ENCODE results near the gene DDR1. TPM values are rescaled to one million over a fixed set of nuclear protein-coding genes. Genes with fewer than 3 reads are reported as not detected.
"Not testable (repeated sequence)": the region's sequence is repeated elsewhere in the genome, so short reads cannot be mapped to it uniquely, and the experiment has no call there.

DDR1 gene
- total RNA-seq, 1 donor from 2014 or later: 13.7 TPM

DNA sequence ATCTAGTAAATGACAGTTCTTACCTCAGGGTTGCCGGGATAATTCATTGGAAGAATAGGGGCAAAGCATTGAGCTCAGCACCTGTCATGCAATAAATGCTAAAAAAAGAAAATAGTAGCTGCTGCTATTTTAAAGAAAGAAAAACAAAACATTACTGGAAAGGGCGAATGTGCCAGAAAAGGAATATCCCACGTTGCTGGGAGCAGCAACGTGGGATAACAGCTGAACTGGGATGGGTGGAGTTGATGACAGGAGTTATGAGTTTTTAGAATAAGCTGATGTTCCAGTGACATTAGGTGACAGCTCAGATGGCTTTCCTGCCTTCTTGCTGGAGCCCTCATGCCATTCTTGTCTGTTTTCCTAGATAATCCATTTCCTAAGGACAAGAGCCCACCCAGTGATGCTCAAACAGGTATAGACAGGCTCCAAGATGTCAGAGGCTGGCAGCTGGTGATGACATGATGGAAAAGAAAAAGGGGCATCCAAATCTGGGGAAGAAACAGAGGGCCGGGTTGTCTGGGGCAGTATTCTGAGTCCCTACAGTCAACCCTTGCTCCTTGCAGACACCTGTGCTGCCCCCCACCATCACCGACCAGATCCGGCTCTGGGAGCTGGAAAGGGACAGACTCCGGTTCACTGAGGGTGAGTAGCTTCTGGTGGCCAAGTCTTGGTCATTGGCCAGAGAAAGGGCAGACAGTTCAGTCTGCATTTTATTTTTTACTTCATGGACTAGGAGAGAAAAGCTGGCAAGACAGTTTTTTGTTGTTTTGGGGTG lies 28.6 kb downstream of the DDR1 start:
- intact Hi-C loops (cut with micrococcal nuclease): no loop called here
- Mint-ChIP-seq H3K4me3 (ENCODE audit: low read depth) (peak overlapping the region; percentile 97), H3K9me3 (no peaks in the 10 kb centered on the region), H3K27me3 (ENCODE audit: low read depth) (no peaks in the 10 kb centered on the region), H3K4me1 (ENCODE audit: low read depth) (peaks cover 25% of the 10 kb centered on the region), H3K27ac (no peak overlapping the region), H3K36me3 (ENCODE audit: low read depth) (peaks cover 62% of the 10 kb centered on the region)
- no peak for DNase-seq (ENCODE audit: low spot score)

DNA sequence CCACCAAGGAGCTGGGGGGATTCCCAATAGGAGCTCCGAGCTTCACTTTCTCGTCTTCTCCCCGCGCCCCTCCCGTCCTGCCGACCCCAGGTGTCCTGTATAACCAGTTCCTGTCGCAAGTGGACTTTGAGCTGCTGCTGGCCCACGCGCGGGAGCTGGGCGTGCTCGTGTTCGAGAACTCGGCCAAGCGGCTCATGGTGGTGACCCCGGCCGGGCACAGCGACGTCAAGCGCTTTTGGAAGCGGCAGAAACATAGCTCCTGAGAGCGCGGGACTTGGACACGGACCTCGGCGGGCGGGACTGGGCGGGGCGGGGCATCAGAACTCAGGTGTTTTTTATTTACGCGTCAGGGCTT lies 29.4 kb downstream of the DDR1 start:
- no peak for DNase-seq (ENCODE audit: low spot score)
- Mint-ChIP-seq H3K36me3 (ENCODE audit: low read depth) (peaks cover 66% of the 10 kb centered on the region), H3K4me1 (ENCODE audit: low read depth) (peaks cover 20% of the 10 kb centered on the region), H3K27ac (no peak overlapping the region), H3K4me3 (ENCODE audit: low read depth) (peak overlapping the region; percentile 97), H3K9me3 (no peaks in the 10 kb centered on the region), H3K27me3 (ENCODE audit: low read depth) (no peaks in the 10 kb centered on the region)
- intact Hi-C loops (cut with micrococcal nuclease): loop anchor here (2.0 kb wide), 2 partner anchors 165 to 173 kb away; no protein-coding TSS in a partner anchor

GRCh38 chr6:30914076-30914853 lies 29.9 kb downstream of the DDR1 start, which contains the start of gene VARS2:
Gene VARS2, plus strand, starts transcription at chr6:30914238. Its CDS starts 599 bp downstream, at chr6:30914837.
- H3K27me3 Mint-ChIP-seq (ENCODE audit: low read depth): no peaks in the 10 kb centered on the region
- peak; percentile 87 for DNase-seq (ENCODE audit: low spot score)
- intact Hi-C loops (cut with micrococcal nuclease): loop anchor here (2.0 kb wide), 2 partner anchors 165 to 173 kb away; no protein-coding TSS in a partner anchor
- peaks cover 16% of the 10 kb centered on the region for H3K4me1 Mint-ChIP-seq (ENCODE audit: low read depth)
- peak within 1 kb of the TSS; percentile 97 for H3K4me3 Mint-ChIP-seq (ENCODE audit: low read depth)
- peak within 1 kb of the TSS; percentile 88 for H3K27ac Mint-ChIP-seq
- H3K36me3 Mint-ChIP-seq (ENCODE audit: low read depth): peaks cover 65% of the 10 kb centered on the region
- H3K9me3 Mint-ChIP-seq: no peaks in the 10 kb centered on the region

- H3K9me3 Mint-ChIP-seq: no peaks in the 10 kb centered on the region
- DNase-seq (ENCODE audit: low spot score): no peak
- H3K4me3 Mint-ChIP-seq (ENCODE audit: low read depth): peak overlapping the region; percentile 97
- H3K4me1 Mint-ChIP-seq (ENCODE audit: low read depth): peaks cover 16% of the 10 kb centered on the region
- intact Hi-C loops (cut with micrococcal nuclease): loop anchor here (2.0 kb wide), 2 partner anchors 164 to 172 kb away; no protein-coding TSS in a partner anchor
- H3K27me3 Mint-ChIP-seq (ENCODE audit: low read depth): no peaks in the 10 kb centered on the region
- peak overlapping the region; percentile 88 for H3K27ac Mint-ChIP-seq
- peaks cover 68% of the 10 kb centered on the region for H3K36me3 Mint-ChIP-seq (ENCODE audit: low read depth)
These were observed 30.7 kb downstream of the DDR1 start for GRCh38 chr6:30914854-30915590.

GRCh38 chr6:30915591-30915946 lies 31.2 kb downstream of the DDR1 start:
- H3K9me3 Mint-ChIP-seq: no peaks in the 10 kb centered on the region
- H3K36me3 Mint-ChIP-seq (ENCODE audit: low read depth): peaks cover 70% of the 10 kb centered on the region
- peak overlapping the region; percentile 97 for H3K4me3 Mint-ChIP-seq (ENCODE audit: low read depth)
- peaks cover 16% of the 10 kb centered on the region for H3K4me1 Mint-ChIP-seq (ENCODE audit: low read depth)
- H3K27me3 Mint-ChIP-seq (ENCODE audit: low read depth): no peaks in the 10 kb centered on the region
- H3K27ac Mint-ChIP-seq: peak overlapping the region; percentile 28
- intact Hi-C loops (cut with micrococcal nuclease): loop anchor here (2.0 kb wide), 2 partner anchors 163 to 171 kb away; no protein-coding TSS in a partner anchor
- DNase-seq (ENCODE audit: low spot score): no peak

- Mint-ChIP-seq H3K27me3 (ENCODE audit: low read depth) (no peaks in the 10 kb centered on the region), H3K4me3 (ENCODE audit: low read depth) (no peak overlapping the region), H3K27ac (no peak overlapping the region), H3K9me3 (no peaks in the 10 kb centered on the region), H3K36me3 (ENCODE audit: low read depth) (peaks cover 66% of the 10 kb centered on the region), H3K4me1 (ENCODE audit: low read depth) (peaks cover 16% of the 10 kb centered on the region)
- intact Hi-C loops (cut with micrococcal nuclease): no loop called here
- DNase-seq (ENCODE audit: low spot score): no peak
These were observed 32.7 kb downstream of the DDR1 start for GRCh38 chr6:30917041-30917440.

DNA sequence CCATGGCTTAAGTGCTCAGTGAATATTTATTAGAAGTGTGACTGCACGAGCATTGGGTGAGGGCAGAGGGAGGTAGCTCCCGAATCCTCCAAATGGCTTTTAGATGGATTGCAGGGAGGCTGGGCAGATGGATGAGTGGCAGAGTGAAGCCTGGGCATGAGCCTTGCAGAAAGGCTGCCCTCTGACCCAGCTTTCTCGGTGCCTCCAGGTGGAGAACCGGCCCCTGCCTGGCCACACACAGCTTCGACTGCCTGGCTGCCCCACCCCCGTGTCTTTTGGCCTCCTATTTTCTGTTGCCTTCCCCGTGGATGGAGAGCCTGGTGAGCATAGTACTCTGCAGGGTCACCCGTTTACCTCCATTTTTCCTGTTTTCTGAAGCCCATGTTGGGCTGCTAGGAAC lies 33.2 kb downstream of the DDR1 start:
- Mint-ChIP-seq H3K9me3 (no peaks in the 10 kb centered on the region), H3K4me3 (ENCODE audit: low read depth) (no peak overlapping the region), H3K27me3 (ENCODE audit: low read depth) (no peaks in the 10 kb centered on the region), H3K27ac (no peak overlapping the region), H3K4me1 (ENCODE audit: low read depth) (peaks cover 16% of the 10 kb centered on the region), H3K36me3 (ENCODE audit: low read depth) (peaks cover 66% of the 10 kb centered on the region)
- intact Hi-C loops (cut with micrococcal nuclease): no loop called here
- DNase-seq (ENCODE audit: low spot score): no peak

GRCh38 chr6:30918670-30919069 lies 34.4 kb downstream of the DDR1 start:
- DNase-seq (ENCODE audit: low spot score): no peak
- H3K27ac Mint-ChIP-seq: no peak overlapping the region
- H3K9me3 Mint-ChIP-seq: no peaks in the 10 kb centered on the region
- no peak overlapping the region for H3K4me3 Mint-ChIP-seq (ENCODE audit: low read depth)
- H3K36me3 Mint-ChIP-seq (ENCODE audit: low read depth): peaks cover 66% of the 10 kb centered on the region
- H3K4me1 Mint-ChIP-seq (ENCODE audit: low read depth): peaks cover 10% of the 10 kb centered on the region
- H3K27me3 Mint-ChIP-seq (ENCODE audit: low read depth): no peaks in the 10 kb centered on the region
- intact Hi-C loops (cut with micrococcal nuclease): no loop called here

- H3K27ac Mint-ChIP-seq: no peak overlapping the region
- no peak for DNase-seq (ENCODE audit: low spot score)
- H3K4me1 Mint-ChIP-seq (ENCODE audit: low read depth): no peaks in the 10 kb centered on the region
- peaks cover 66% of the 10 kb centered on the region for H3K36me3 Mint-ChIP-seq (ENCODE audit: low read depth)
- H3K27me3 Mint-ChIP-seq (ENCODE audit: low read depth): no peaks in the 10 kb centered on the region
- no peak overlapping the region for H3K4me3 Mint-ChIP-seq (ENCODE audit: low read depth)
- H3K9me3 Mint-ChIP-seq: no peaks in the 10 kb centered on the region
- intact Hi-C loops (cut with micrococcal nuclease): no loop called here
These were observed 38.1 kb downstream of the DDR1 start for GRCh38 chr6:30922447-30922852.

- H3K36me3 Mint-ChIP-seq (ENCODE audit: low read depth): peaks cover 69% of the 10 kb centered on the region
- H3K9me3 Mint-ChIP-seq; H3K27ac Mint-ChIP-seq; DNase-seq (ENCODE audit: low spot score); H3K27me3 Mint-ChIP-seq (ENCODE audit: low read depth); H3K4me1 Mint-ChIP-seq (ENCODE audit: low read depth); intact Hi-C loops (cut with micrococcal nuclease); H3K4me3 Mint-ChIP-seq (ENCODE audit: low read depth): not testable (repeated sequence)
These were observed 39.8 kb downstream of the DDR1 start for GRCh38 chr6:30924040-30924627.

DNA sequence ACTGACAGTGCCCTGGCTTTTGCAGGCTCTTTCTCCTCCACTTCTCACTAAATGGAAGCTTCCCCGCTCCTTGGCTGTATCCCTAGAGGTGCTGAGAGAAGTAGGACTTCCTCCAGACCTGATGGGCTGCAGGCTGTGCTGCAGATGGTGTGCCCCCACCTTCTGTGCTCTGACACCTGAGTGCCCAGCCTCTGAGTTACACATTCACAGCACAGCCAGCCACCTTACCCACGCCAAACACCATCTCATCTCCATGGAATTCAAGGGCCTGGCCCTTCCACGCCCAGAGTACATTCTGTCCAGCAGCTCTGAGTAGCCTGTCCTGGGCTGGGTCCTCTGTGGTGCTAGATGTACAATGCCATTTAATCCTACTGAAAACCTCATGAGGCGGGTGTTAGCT lies 42.3 kb downstream of the DDR1 start:
- H3K4me1 Mint-ChIP-seq (ENCODE audit: low read depth): no peaks in the 10 kb centered on the region
- no peak for DNase-seq (ENCODE audit: low spot score)
- no peaks in the 10 kb centered on the region for H3K27me3 Mint-ChIP-seq (ENCODE audit: low read depth)
- no peak overlapping the region for H3K4me3 Mint-ChIP-seq (ENCODE audit: low read depth)
- no peaks in the 10 kb centered on the region for H3K9me3 Mint-ChIP-seq
- H3K36me3 Mint-ChIP-seq (ENCODE audit: low read depth): peaks cover 54% of the 10 kb centered on the region
- intact Hi-C loops (cut with micrococcal nuclease): no loop called here
- no peak overlapping the region for H3K27ac Mint-ChIP-seq

DNA sequence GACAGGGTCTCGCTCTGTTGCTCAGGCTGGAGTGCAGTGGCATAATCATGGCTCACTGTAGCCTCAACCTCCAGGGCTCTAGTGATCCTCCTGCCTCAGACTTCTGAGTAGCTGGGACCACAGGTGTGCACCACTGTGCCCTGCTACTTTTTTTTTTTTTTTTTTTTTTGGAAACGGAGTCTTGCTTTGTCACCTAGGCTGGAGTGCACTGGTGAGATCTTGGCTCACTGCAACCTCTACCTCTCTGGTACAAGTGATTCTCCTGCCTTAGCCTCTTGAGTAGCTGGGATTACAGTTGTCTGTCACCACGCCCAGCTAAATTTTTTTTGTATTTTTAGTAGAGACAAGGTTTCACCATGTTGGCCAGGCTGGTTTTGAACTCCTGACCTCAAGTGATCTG lies 42.8 kb downstream of the DDR1 start:
- H3K4me1 Mint-ChIP-seq (ENCODE audit: low read depth); H3K4me3 Mint-ChIP-seq (ENCODE audit: low read depth); H3K27ac Mint-ChIP-seq; H3K27me3 Mint-ChIP-seq (ENCODE audit: low read depth); intact Hi-C loops (cut with micrococcal nuclease); DNase-seq (ENCODE audit: low spot score); H3K9me3 Mint-ChIP-seq: not testable (repeated sequence)
- peaks cover 50% of the 10 kb centered on the region for H3K36me3 Mint-ChIP-seq (ENCODE audit: low read depth)
